ENCODE results near the gene AMN.

GRCh38 chr14:102932484-102933248 lies 10.2 kb downstream of the AMN start:
- no peak for TF ChIP-seq EZH2 (IDR thresholded peaks at IDR 0.05; ENCODE audit: low read depth)
- TF ChIP-seq, protein P1, sequence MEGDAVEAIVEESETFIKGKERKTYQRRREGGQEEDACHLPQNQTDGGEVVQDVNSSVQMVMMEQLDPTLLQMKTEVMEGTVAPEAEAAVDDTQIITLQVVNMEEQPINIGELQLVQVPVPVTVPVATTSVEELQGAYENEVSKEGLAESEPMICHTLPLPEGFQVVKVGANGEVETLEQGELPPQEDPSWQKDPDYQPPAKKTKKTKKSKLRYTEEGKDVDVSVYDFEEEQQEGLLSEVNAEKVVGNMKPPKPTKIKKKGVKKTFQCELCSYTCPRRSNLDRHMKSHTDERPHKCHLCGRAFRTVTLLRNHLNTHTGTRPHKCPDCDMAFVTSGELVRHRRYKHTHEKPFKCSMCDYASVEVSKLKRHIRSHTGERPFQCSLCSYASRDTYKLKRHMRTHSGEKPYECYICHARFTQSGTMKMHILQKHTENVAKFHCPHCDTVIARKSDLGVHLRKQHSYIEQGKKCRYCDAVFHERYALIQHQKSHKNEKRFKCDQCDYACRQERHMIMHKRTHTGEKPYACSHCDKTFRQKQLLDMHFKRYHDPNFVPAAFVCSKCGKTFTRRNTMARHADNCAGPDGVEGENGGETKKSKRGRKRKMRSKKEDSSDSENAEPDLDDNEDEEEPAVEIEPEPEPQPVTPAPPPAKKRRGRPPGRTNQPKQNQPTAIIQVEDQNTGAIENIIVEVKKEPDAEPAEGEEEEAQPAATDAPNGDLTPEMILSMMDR (conservative IDR thresholded peaks at IDR 0.05): no peak
